ENCODE results near the gene DNAH8.

GRCh38 chr6:39004801-39005200 is 289.7 kb downstream of the DNAH8 start:
- TF ChIP-seq CTCF (IDR thresholded peaks at IDR 0.05) (no peak), POLR2AphosphoS5 (IDR thresholded peaks at IDR 0.05; ENCODE audit: low read depth, low read length) (no peak), SIN3A (IDR thresholded peaks at IDR 0.05; ENCODE audit: borderline replicate concordance, insufficient read depth, low read depth, low read length) (no peak)

Measured in Panc1 (cell line).